MG63 (cell line): Measurements from ENCODE around the gene HBM. TPM values are rescaled to one million over a fixed set of nuclear protein-coding genes. Genes with fewer than 3 reads are reported as not detected.
"Not testable (repeated sequence)": the region's sequence is repeated elsewhere in the genome, so short reads cannot be mapped to it uniquely, and the experiment has no call there.

ENCODE experiments used
- DNase-seq: peaks from one replicate; pipeline ENCODE4 v3.0.0-alpha.2; 2020
- H3K27me3 ChIP-seq: fragments of 250-450 bp; sonication (Bioruptor Pico); 2 replicates; pipeline ENCODE4 v1.5.1; 2020; ENCODE audit warnings: mild to moderate bottlenecking, moderate library complexity
- H3K36me3 ChIP-seq: fragments of 250-450 bp; sonication (Bioruptor Pico); 2 replicates; pipeline ENCODE4 v1.5.1; 2020; ENCODE audit warnings: mild to moderate bottlenecking, moderate library complexity
- H3K4me3 ChIP-seq: fragments of 250-450 bp; sonication (Bioruptor Pico); 2 replicates; pipeline ENCODE4 v1.5.1; 2020; ENCODE audit warnings: mild to moderate bottlenecking, moderate library complexity
- H3K9me3 ChIP-seq: fragments of 250-450 bp; sonication (Bioruptor Pico); 2 replicates; pipeline ENCODE4 v1.5.1; 2020; ENCODE audit warnings: mild to moderate bottlenecking, moderate library complexity
- total RNA-seq: library from RNA; depleted of rRNA; stranded (reverse); fragments of >200 nt; shearing (Covaris generic); gene quantifications from 2 replicates; pipeline ENCODE4 v1.2.3, GENCODE V29; 2014; ENCODE audit warnings: low replicate concordance

HBM gene
- total RNA-seq, 1 experiment from 2014 or later = not detected

- Histone ChIP-seq H3K4me3 (no peak overlapping the region; the same call in 1 of the 2 replicates), H3K36me3 (peaks cover 7% of the 10 kb centered on the region), H3K27me3 (no peaks in the 10 kb centered on the region), H3K9me3 (no peaks in the 10 kb centered on the region)
- no peak for DNase-seq
These were observed 25.5 kb upstream of the HBM start for GRCh38 chr16:140175-140857.

- Histone ChIP-seq H3K4me3 (no peak overlapping the region), H3K27me3 (no peaks in the 10 kb centered on the region), H3K36me3 (no peaks in the 10 kb centered on the region), H3K9me3 (no peaks in the 10 kb centered on the region)
- DNase-seq = no peak
These were observed 23.3 kb upstream of the HBM start for GRCh38 chr16:142405-142967.

GRCh38 chr16:143047-143446, 22.7 kb upstream of the HBM start:
- H3K4me3 ChIP-seq = no peak overlapping the region
- no peaks in the 10 kb centered on the region for H3K27me3 ChIP-seq
- DNase-seq = no peak

GRCh38 chr16:143456-143855, 22.3 kb upstream of the HBM start:
- no peak for DNase-seq
- H3K4me3 ChIP-seq = no peak overlapping the region
- no peaks in the 10 kb centered on the region for H3K36me3 ChIP-seq
- H3K9me3 ChIP-seq = no peaks in the 10 kb centered on the region
- H3K27me3 ChIP-seq = no peaks in the 10 kb centered on the region

More at GRCh38 chr16:143047-143446, 22.7 kb upstream of the HBM start:
- no peaks in the 10 kb centered on the region for H3K36me3 ChIP-seq
- no peaks in the 10 kb centered on the region for H3K9me3 ChIP-seq

- H3K4me3 ChIP-seq = no peak overlapping the region
- no peak for DNase-seq
- H3K9me3 ChIP-seq = no peaks in the 10 kb centered on the region
- no peaks in the 10 kb centered on the region for H3K36me3 ChIP-seq
- peaks cover under 1% of the 10 kb centered on the region for H3K27me3 ChIP-seq
These were observed 21.0 kb upstream of the HBM start for GRCh38 chr16:144797-145252.

GRCh38 chr16:146646-147045, 19.1 kb upstream of the HBM start:
- Histone ChIP-seq H3K36me3 (no peaks in the 10 kb centered on the region), H3K4me3 (no peak overlapping the region), H3K9me3 (no peaks in the 10 kb centered on the region), H3K27me3 (peaks cover 9% of the 10 kb centered on the region)
- no peak for DNase-seq

GRCh38 chr16:149024-149660, 16.6 kb upstream of the HBM start:
- no peaks in the 10 kb centered on the region for H3K36me3 ChIP-seq
- H3K9me3 ChIP-seq = no peaks in the 10 kb centered on the region
- H3K4me3 ChIP-seq = no peak overlapping the region
- DNase-seq = no peak
- peaks cover 9% of the 10 kb centered on the region for H3K27me3 ChIP-seq

GRCh38 chr16:152141-153128, 13.3 kb upstream of the HBM start, which contains the start of gene HBZ:
HBZ (plus strand) TSS chr16:152644; CDS start chr16:152910, 266 bp downstream.
- Histone ChIP-seq H3K9me3 (no peaks in the 10 kb centered on the region), H3K4me3 (no peak within 1 kb of the TSS), H3K36me3 (no peaks in the 10 kb centered on the region), H3K27me3 (peaks cover 13% of the 10 kb centered on the region)
- no peak for DNase-seq

- H3K36me3 ChIP-seq, DNase-seq, H3K4me3 ChIP-seq, H3K9me3 ChIP-seq: not testable (repeated sequence)
- H3K27me3 ChIP-seq = peaks cover 20% of the 10 kb centered on the region
These were observed 12.7 kb upstream of the HBM start for GRCh38 chr16:153129-153521.

- H3K36me3 ChIP-seq, H3K4me3 ChIP-seq, H3K9me3 ChIP-seq, DNase-seq: not testable (repeated sequence)
- H3K27me3 ChIP-seq = peaks cover 25% of the 10 kb centered on the region
These were observed 12.1 kb upstream of the HBM start for GRCh38 chr16:153550-154216.

GRCh38 chr16:154217-155030, 11.4 kb upstream of the HBM start:
- Histone ChIP-seq H3K4me3 (peak overlapping the region; percentile 46), H3K27me3 (peaks cover 27% of the 10 kb centered on the region), H3K36me3 (no peaks in the 10 kb centered on the region), H3K9me3 (no peaks in the 10 kb centered on the region)
- peak; percentile 43 for DNase-seq

GRCh38 chr16:155031-155398, 10.8 kb upstream of the HBM start:
- H3K9me3 ChIP-seq = no peaks in the 10 kb centered on the region
- no peak overlapping the region for H3K4me3 ChIP-seq
- H3K27me3 ChIP-seq = peaks cover 26% of the 10 kb centered on the region
- DNase-seq = no peak
- no peaks in the 10 kb centered on the region for H3K36me3 ChIP-seq

- H3K27me3 ChIP-seq = peaks cover 20% of the 10 kb centered on the region
- no peaks in the 10 kb centered on the region for H3K9me3 ChIP-seq
- DNase-seq = no peak
- H3K36me3 ChIP-seq = no peaks in the 10 kb centered on the region
- H3K4me3 ChIP-seq = no peak overlapping the region
These were observed 6.5 kb upstream of the HBM start for GRCh38 chr16:159136-159849.

- H3K9me3 ChIP-seq, H3K36me3 ChIP-seq, DNase-seq, H3K4me3 ChIP-seq: not testable (repeated sequence)
- H3K27me3 ChIP-seq = peaks cover 23% of the 10 kb centered on the region
These were observed 5.5 kb upstream of the HBM start for GRCh38 chr16:160242-160641.

GRCh38 chr16:160691-161190, 5.0 kb upstream of the HBM start:
- H3K4me3 ChIP-seq = no peak overlapping the region
- H3K27me3 ChIP-seq = peaks cover 28% of the 10 kb centered on the region
- H3K9me3 ChIP-seq = no peaks in the 10 kb centered on the region
- H3K36me3 ChIP-seq = no peaks in the 10 kb centered on the region
- no peak for DNase-seq
